ENCODE measurements around the gene TBC1D9B.

- TF ChIP-seq HDGF (IDR thresholded peaks at IDR 0.05; ENCODE audit: borderline replicate concordance) (no peak), ZNF384 (IDR thresholded peaks at IDR 0.05) (no peak), ELF4 (IDR thresholded peaks at IDR 0.05) (no peak), SP1 (IDR thresholded peaks at IDR 0.05) (no peak), BHLHE40 (IDR thresholded peaks at IDR 0.05; ENCODE audit: borderline replicate concordance) (no peak), CTBP1 (IDR thresholded peaks at IDR 0.05; ENCODE audit: borderline replicate concordance) (no peak), FOXM1 (IDR thresholded peaks at IDR 0.05; ENCODE audit: borderline replicate concordance) (no peak), PKNOX1 (IDR thresholded peaks at IDR 0.05) (no peak), FOXA1 (IDR thresholded peaks at IDR 0.05) (no peak), FOXK2 (IDR thresholded peaks at IDR 0.05) (no peak)
These were observed 5.3 kb upstream of the TBC1D9B start for GRCh38 chr5:179912951-179913350.

All from HEK293T (cell line).